IMR-90 (cell line): Measurements from ENCODE around the gene LUZP1. TPM values are rescaled to one million over a fixed set of nuclear protein-coding genes. Genes with fewer than 3 reads are reported as not detected.

ENCODE experiments used
- ATAC-seq: fragments of 200-7000 bp; cut with Tn5 transposase; 2 replicates; pipeline ENCODE4 v1.9.1; 2020; ENCODE audit warnings: low read depth, mild to moderate bottlenecking, moderate library complexity
- BruUV-seq: library from RNA; stranded (reverse); fragments of 400-500 nt; replicated peaks from 2 replicates; lab custom pipeline; 2021; lab: Mats Ljungman, UMichigan
- CTCF ChIA-PET: fragments of 300-600 bp; formaldehyde crosslinking; extraction: SDS; loops from one replicate; lab custom pipeline; 2021; ENCODE audit warnings: antibody characterized with exemption; lab: Yijun Ruan, JAX
- POLR2A ChIA-PET: fragments of 300-600 bp; sonication (Branson Sonifier 250); formaldehyde crosslinking; loops from one replicate; lab custom pipeline; 2022; ENCODE audit warnings: antibody characterized with exemption; ENCODE audit not compliant: unreplicated experiment; lab: Charles Lee
- DNase-seq: peaks from one replicate; pipeline ENCODE4 v3.0.0; 2013
- H2AFZ ChIP-seq: replicated peaks from 2 replicates; pipeline ENCODE3; 2013; ENCODE audit warnings: low read length, mild to moderate bottlenecking; ENCODE audit not compliant: poor library complexity
- H2AK5ac ChIP-seq: 2 replicates; pipeline ENCODE4 v1.6.1; 2013; ENCODE audit warnings: low read depth, low read length, inconsistent platforms
- H2AK9ac ChIP-seq: replicated peaks from 2 replicates; pipeline ENCODE3; 2013; ENCODE audit warnings: mild to moderate bottlenecking, low read depth, low read length, moderate library complexity; ENCODE audit not compliant: poor library complexity
- H2BK120ac ChIP-seq: 2 replicates; pipeline ENCODE4 v1.6.1; 2013; ENCODE audit warnings: low read depth, low read length, inconsistent platforms
- H2BK15ac ChIP-seq: 3 replicates; pipeline ENCODE4 v1.6.1; 2013; ENCODE audit warnings: low read depth, low read length, inconsistent platforms
- H2BK20ac ChIP-seq: 2 replicates; pipeline ENCODE4 v1.6.1; 2013; ENCODE audit warnings: low read depth, mild to moderate bottlenecking, inconsistent platforms, low read length, moderate library complexity
- H2BK5ac ChIP-seq: 2 replicates; pipeline ENCODE4 v1.6.1; 2013; ENCODE audit warnings: mild to moderate bottlenecking, low read depth, low read length, inconsistent platforms; ENCODE audit not compliant: poor library complexity, severe bottlenecking
- H3K14ac ChIP-seq: replicated peaks from 2 replicates; pipeline ENCODE4 v1.6.1; 2013; ENCODE audit warnings: low read depth, low read length, inconsistent platforms
- H3K18ac ChIP-seq: 2 replicates; pipeline ENCODE4 v1.6.1; 2013; ENCODE audit warnings: low read depth, low read length, control low read depth
- H3K23ac ChIP-seq: 2 replicates; pipeline ENCODE4 v1.6.1; 2013; ENCODE audit warnings: low read depth, low read length, inconsistent platforms
- H3K27ac ChIP-seq: 2 replicates; pipeline ENCODE4 v1.5.1; 2013; ENCODE audit warnings: mild to moderate bottlenecking, control low read depth, low read length; ENCODE audit not compliant: insufficient read depth
- H3K27me3 ChIP-seq: 2 replicates; pipeline ENCODE4 v1.6.1; 2013; ENCODE audit warnings: low read length; ENCODE audit not compliant: control insufficient read depth, insufficient read depth
- H3K36me3 ChIP-seq: 2 replicates; pipeline ENCODE4 v1.6.1; 2013; ENCODE audit warnings: low read length, mixed read lengths; ENCODE audit not compliant: control insufficient read depth, insufficient read depth
- H3K4ac ChIP-seq: 2 replicates; pipeline ENCODE4 v1.6.1; 2013; ENCODE audit warnings: low read depth, low read length, inconsistent platforms
- H3K4me1 ChIP-seq: 2 replicates; pipeline ENCODE4 v1.6.1; 2013; ENCODE audit warnings: low read length, mixed read lengths; ENCODE audit not compliant: control insufficient read depth, insufficient read depth
- H3K4me2 ChIP-seq: 2 replicates; pipeline ENCODE4 v1.6.1; 2013; ENCODE audit warnings: low read depth, mild to moderate bottlenecking, control low read depth, low read length, moderate library complexity
- H3K4me3 ChIP-seq: 2 replicates; pipeline ENCODE4 v1.5.1; 2013; ENCODE audit warnings: low read depth, mild to moderate bottlenecking, control low read depth, low read length, moderate library complexity; ENCODE audit not compliant: insufficient read depth
- H3K56ac ChIP-seq: 2 replicates; pipeline ENCODE4 v1.6.1; 2013; ENCODE audit warnings: low read length, inconsistent platforms; ENCODE audit not compliant: insufficient read depth; ENCODE audit errors: extremely low read depth
- H3K79me1 ChIP-seq, 2 experiments: 2 replicates each; pipeline ENCODE4 v1.6.1; 2013; ENCODE audit warnings: low read length in 2 of 2, inconsistent platforms in 1 of 2, low read depth in 1 of 2
- H3K9ac ChIP-seq: 2 replicates; pipeline ENCODE4 v1.6.1; 2013; ENCODE audit warnings: low read depth, low read length, control low read depth
- H3K9me1 ChIP-seq: 2 replicates; pipeline ENCODE4 v1.6.1; 2013; ENCODE audit warnings: low read length, inconsistent platforms; ENCODE audit not compliant: insufficient read depth
- H3K9me3 ChIP-seq: 2 replicates; pipeline ENCODE4 v1.6.1; 2013; ENCODE audit warnings: low read length; ENCODE audit not compliant: control insufficient read depth, insufficient read depth
- H4K20me1 ChIP-seq: 2 replicates; pipeline ENCODE4 v1.6.1; 2013; ENCODE audit warnings: low read length, inconsistent platforms; ENCODE audit not compliant: insufficient read depth
- H4K5ac ChIP-seq: 2 replicates; pipeline ENCODE4 v1.6.1; 2013; ENCODE audit warnings: mild to moderate bottlenecking, low read depth, low read length, control low read depth
- H4K8ac ChIP-seq, 2 experiments: 2 replicates each; pipeline ENCODE4 v1.6.1; 2013; ENCODE audit warnings: low read depth in 2 of 2, low read length in 2 of 2, control low read depth in 1 of 2, inconsistent platforms in 1 of 2
- H4K91ac ChIP-seq: 2 replicates; pipeline ENCODE4 v1.6.1; 2013; ENCODE audit warnings: low read depth, low read length, inconsistent platforms; ENCODE audit not compliant: insufficient read depth
- BHLHE40 ChIP-seq: fragments of 150-350 bp; IDR thresholded peaks from 2 replicates; pipeline ENCODE4 v1.6.1; 2016; ENCODE audit warnings: mild to moderate bottlenecking, low read depth, low read length
- CEBPB ChIP-seq: IDR thresholded peaks from 2 replicates; pipeline ENCODE4 v1.6.1; 2012; ENCODE audit warnings: low read depth, low read length, improper control_type of control experiment
- ELK1 ChIP-seq: fragments of 150-350 bp; IDR thresholded peaks from 2 replicates; pipeline ENCODE4 v1.6.1; 2016; ENCODE audit warnings: low read depth, mild to moderate bottlenecking, low read length, moderate library complexity, borderline replicate concordance
- FOS ChIP-seq: fragments of 150-350 bp; IDR thresholded peaks from 2 replicates; pipeline ENCODE4 v1.6.1; 2016; ENCODE audit warnings: low read depth, low read length
- MAZ ChIP-seq: IDR thresholded peaks from 2 replicates; pipeline ENCODE4 v1.6.1; 2012; ENCODE audit warnings: low read depth, mild to moderate bottlenecking, low read length, improper control_type of control experiment, moderate library complexity, borderline replicate concordance
- MXI1 ChIP-seq: IDR thresholded peaks from 2 replicates; pipeline ENCODE4 v1.6.1; 2012; ENCODE audit warnings: low read depth, mild to moderate bottlenecking, low read length, moderate library complexity, borderline replicate concordance
- NFE2L2 ChIP-seq: fragments of 150-350 bp; IDR thresholded peaks from 2 replicates; pipeline ENCODE4 v1.6.1; 2016; ENCODE audit warnings: low read depth, mild to moderate bottlenecking, low read length
- POLR2A ChIP-seq: IDR thresholded peaks from 2 replicates; pipeline ENCODE4 v1.6.1; 2012; ENCODE audit warnings: mild to moderate bottlenecking, low read depth, low read length
- RAD21 ChIP-seq: IDR thresholded peaks from 2 replicates; pipeline ENCODE4 v1.6.1; 2012; ENCODE audit warnings: low read length, improper control_type of control experiment
- RFX5 ChIP-seq: IDR thresholded peaks from 2 replicates; pipeline ENCODE4 v1.8.0; 2012; ENCODE audit warnings: low read depth, mild to moderate bottlenecking, low read length, moderate library complexity
- WGBS, 2 experiments: methylation state at CpG; one replicate each; pipeline versions ENCODE4 v1.1.5 to v1.1.7; 2013; ENCODE audit warnings: missing lambda C conversion rate in 2 of 2; ENCODE audit not compliant: insufficient read length in 1 of 2; ENCODE audit errors: extremely low coverage in 2 of 2; 5-methylcytosine and 5-hydroxymethylcytosine counted together
- dilution Hi-C: fragments of 300-500 bp; cut with HindIII; formaldehyde crosslinking; loops from one replicate; pipeline ENCODE4 v1.14.3; 2018; ENCODE audit warnings: low sequenced_read_pairs; ENCODE audit not compliant: unreplicated experiment
- in situ Hi-C: fragments of 300-500 bp; cut with MboI; formaldehyde crosslinking; loops from 3 replicates; pipeline ENCODE4 v1.14.3; 2019; ENCODE audit warnings: low sequenced_read_pairs, inconsistent platforms, mixed read lengths
- intact Hi-C: fragments of 100-400 bp; cut with micrococcal nuclease; formaldehyde crosslinking; loops from 2 replicates; pipeline ENCODE4 v1.10.0; 2022
- polyA plus RNA-seq, 3 experiments: library from polyadenylated mRNA; depleted of rRNA; stranded (reverse); fragments of >200 nt; gene quantifications; 2 replicates each; pipeline ENCODE4 v1.2.3, GENCODE V29; 2012; ENCODE audit warnings: low replicate concordance in 1 of 3
- total RNA-seq: library from RNA; depleted of rRNA; stranded (reverse); fragments of >200 nt; gene quantifications from 2 replicates; pipeline ENCODE4 v1.2.3, GENCODE V29; 2012

Gene LUZP1
- total and polyA plus RNA-seq, 2 of the 4 experiments (the other 2 are of a cell fraction): 13.1 to 31.7 TPM

GRCh38 chr1:23156940-23157339 is 11.7 kb downstream of the LUZP1 start:
- H3K18ac ChIP-seq: no peak overlapping the region
- peaks cover 9 to 61% of the 10 kb centered on the region in 2 experiments; a peak in 3 of 4 replicates for H3K79me1 ChIP-seq
- H3K4me3 ChIP-seq: no peak overlapping the region
- no peak overlapping the region for H2BK20ac ChIP-seq
- no peak for DNase-seq
- BruUV-seq: no TSS peak
- intact Hi-C loops: no loop called here
- H3K27ac ChIP-seq: no peak overlapping the region
- H4K91ac ChIP-seq: no peak overlapping the region
- H3K4me1 ChIP-seq: peaks cover 1% of the 10 kb centered on the region; the same call in 1 of the 2 replicates
- no CpG with 5 or more reads among the region's 4 CpGs for WGBS, 2 experiments
- peaks cover 20% of the 10 kb centered on the region for H3K9me1 ChIP-seq
- no peaks in the 10 kb centered on the region for H3K27me3 ChIP-seq
- no peak overlapping the region for H4K5ac ChIP-seq
- dilution Hi-C loops: no loop called here
- no peak overlapping the region for H2BK120ac ChIP-seq
- no peak overlapping the region for H2BK15ac ChIP-seq
- ChIA-PET POLR2A (no interaction called here), CTCF (no interaction called here)
- H3K4ac ChIP-seq: no peak overlapping the region
- H2AK5ac ChIP-seq: no peak overlapping the region
- H4K20me1 ChIP-seq: peaks cover 96% of the 10 kb centered on the region
- TF ChIP-seq FOS (no peak), BHLHE40 (no peak), POLR2A (no peak), RAD21 (no peak), NFE2L2 (no peak), ELK1 (no peak), MAZ (no peak), CEBPB (no peak), MXI1 (no peak), RFX5 (no peak)
- ATAC-seq: no peak
- no peak overlapping the region for H3K23ac ChIP-seq
- no peak overlapping the region for H3K56ac ChIP-seq
- no peak overlapping the region for H2AFZ ChIP-seq
- no peak overlapping the region for H2BK5ac ChIP-seq
- in situ Hi-C loops: no loop called here
- no peaks in the 10 kb centered on the region for H3K9me3 ChIP-seq
- no peaks in the 10 kb centered on the region for H3K36me3 ChIP-seq
- H3K14ac ChIP-seq: no peak overlapping the region
- no peak overlapping the region for H3K4me2 ChIP-seq
- no peak overlapping the region for H4K8ac ChIP-seq
- H2AK9ac ChIP-seq: no peak overlapping the region
- H3K9ac ChIP-seq: no peak overlapping the region
